GM12878 (cell line): ENCODE measurements around the gene PKD1. TPM values are rescaled to one million over a fixed set of nuclear protein-coding genes. Genes with fewer than 3 reads are reported as not detected.

Experiments
- ATAC-seq: fragments of 200-7000 bp; cut with Tn5 transposase; 3 replicates; pipeline ENCODE4 v1.9.1; 2020; ENCODE audit warnings: mild to moderate bottlenecking, moderate library complexity
- BruUV-seq: library from RNA; stranded (reverse); fragments of 400-500 nt; replicated peaks from 2 replicates; lab custom pipeline; 2021; lab: Mats Ljungman, UMichigan
- CTCF ChIA-PET: fragments of 300-600 bp; sonication (Branson Sonifier 250); formaldehyde crosslinking; extraction: SDS; loops from one replicate; lab custom pipeline; 2021; ENCODE audit warnings: inconsistent platforms; lab: Yijun Ruan, JAX
- POLR2A ChIA-PET: fragments of 350-600 bp; formaldehyde crosslinking; extraction: SDS; loops from one replicate; lab custom pipeline; 2021; ENCODE audit warnings: inconsistent platforms; lab: Charles Lee
- RAD21 ChIA-PET: fragments of 300-600 bp; sonication (Branson Sonifier 250); formaldehyde crosslinking; loops from one replicate; lab custom pipeline; 2023; ENCODE audit warnings: antibody characterized with exemption; ENCODE audit not compliant: unreplicated experiment; lab: Charles Lee
- SMC1A ChIA-PET: fragments of 300-600 bp; sonication (Branson Sonifier 250); formaldehyde crosslinking; loops from one replicate; lab custom pipeline; 2023; ENCODE audit not compliant: unreplicated experiment, uncharacterized antibody; lab: Charles Lee
- DNase-seq: peaks from one replicate; pipeline ENCODE4 v3.0.0-alpha.2; 2011; ENCODE audit warnings: low read depth, low spot score
- FAIRE-seq: peaks from 3 replicates; lab custom pipeline; 2011; peaks lifted over from hg19 to GRCh38; lab: Jason Lieb, UNC
- H2AFZ ChIP-seq: 2 replicates; pipeline ENCODE4 v1.6.0; 2011; ENCODE audit warnings: low read depth, low read length, control low read depth; ENCODE audit not compliant: control insufficient read depth
- H3K27ac ChIP-seq: 2 replicates; pipeline ENCODE4 v1.5.1; 2011; ENCODE audit warnings: control low read depth; ENCODE audit not compliant: control insufficient read depth, insufficient read depth
- H3K27me3 ChIP-seq, 2 experiments: replicated peaks in 1 of 2; 2 replicates each; pipeline versions ENCODE4 v1.6.0 to v1.6.1; 2011; ENCODE audit warnings: low read length in 1 of 2; ENCODE audit not compliant: control insufficient read depth in 2 of 2, insufficient read depth in 2 of 2
- H3K36me3 ChIP-seq, 2 experiments: 2 replicates each; pipeline ENCODE4 v1.5.1; 2011; ENCODE audit warnings: low read length in 1 of 2; ENCODE audit not compliant: control insufficient read depth in 2 of 2, insufficient read depth in 2 of 2
- H3K4me1 ChIP-seq: 2 replicates; pipeline ENCODE4 v1.6.1; 2011; ENCODE audit warnings: mild to moderate bottlenecking, low read length, moderate library complexity, mixed read lengths; ENCODE audit not compliant: control insufficient read depth, insufficient read depth
- H3K4me2 ChIP-seq: 2 replicates; pipeline ENCODE4 v1.6.0; 2011; ENCODE audit warnings: control low read depth; ENCODE audit not compliant: control insufficient read depth, insufficient read depth
- H3K4me3 ChIP-seq: fragments of 200-600 bp; sonication (generic); 2 replicates; pipeline ENCODE4 v1.5.1; 2016
- H3K79me2 ChIP-seq: 2 replicates; pipeline ENCODE4 v1.6.0; 2011; ENCODE audit warnings: low read length; ENCODE audit not compliant: control insufficient read depth, insufficient read depth
- H3K9ac ChIP-seq: 2 replicates; pipeline ENCODE4 v1.8.0; 2011; ENCODE audit warnings: low read length, control low read depth, mixed read lengths; ENCODE audit not compliant: control insufficient read depth, insufficient read depth
- H3K9me3 ChIP-seq: replicated peaks from 3 replicates; pipeline ENCODE4 v1.5.1; 2011; ENCODE audit warnings: mild to moderate bottlenecking, low read length; ENCODE audit not compliant: control insufficient read depth, insufficient read depth
- H4K20me1 ChIP-seq: 2 replicates; pipeline ENCODE4 v1.6.0; 2011; ENCODE audit not compliant: control insufficient read depth, insufficient read depth
- CBX3 ChIP-seq: fragments of 200-600 bp; sonication (generic); IDR thresholded peaks from 2 replicates; pipeline ENCODE4 v1.6.1; 2016; ENCODE audit warnings: low read depth, borderline replicate concordance
- IKZF1 ChIP-seq: fragments of 450-650 bp; conservative IDR thresholded peaks from 2 replicates; pipeline ENCODE4 v1.6.1; 2017; ENCODE audit warnings: antibody characterized with exemption, mild to moderate bottlenecking
- MTA2 ChIP-seq: fragments of 450-650 bp; IDR thresholded peaks from 2 replicates; pipeline ENCODE4 v1.6.1; 2016; ENCODE audit warnings: low read depth, mild to moderate bottlenecking, moderate library complexity
- MYB ChIP-seq: fragments of 150-350 bp; IDR thresholded peaks from 2 replicates; pipeline ENCODE4 v1.6.1; 2014; ENCODE audit warnings: mild to moderate bottlenecking, low read depth, low read length, borderline replicate concordance
- NFYB ChIP-seq: IDR thresholded peaks from 2 replicates; pipeline ENCODE4 v1.6.1; 2011; ENCODE audit warnings: low read depth, mild to moderate bottlenecking, low read length, improper control_type of control experiment, moderate library complexity; ENCODE audit not compliant: insufficient read depth
- POLR2A ChIP-seq: IDR thresholded peaks from 2 replicates; pipeline ENCODE4 v1.6.1; 2011; ENCODE audit warnings: low read depth, mild to moderate bottlenecking, low read length
- RAD51 ChIP-seq: fragments of 450-650 bp; IDR thresholded peaks from 2 replicates; pipeline ENCODE4 v1.6.1; 2016; ENCODE audit warnings: moderate library complexity, mild to moderate bottlenecking, inconsistent platforms
- SRF ChIP-seq, 2 experiments: IDR thresholded peaks; 2 replicates each; pipeline ENCODE4 v1.6.1; 2011; ENCODE audit warnings: low read depth in 2 of 2, low read length in 2 of 2, mild to moderate bottlenecking in 1 of 2, moderate library complexity in 1 of 2
- ZBTB11 ChIP-seq: fragments of 450-650 bp; formaldehyde crosslinking; IDR thresholded peaks from 2 replicates; pipeline ENCODE4 v1.5.0; 2022; ENCODE audit warnings: mild to moderate bottlenecking, missing genetic modification characterization
- ZNF592 ChIP-seq: fragments of 450-650 bp; IDR thresholded peaks from 2 replicates; pipeline ENCODE4 v1.6.1; 2017; ENCODE audit warnings: mild to moderate bottlenecking, moderate library complexity
- ZNF622 ChIP-seq: fragments of 450-650 bp; IDR thresholded peaks from 2 replicates; pipeline ENCODE4 v1.6.1; 2017; ENCODE audit warnings: mild to moderate bottlenecking, inconsistent platforms
- WGBS: methylation state at CpG from one replicate; pipeline ENCODE4 v1.1.6; 2016; ENCODE audit warnings: low lambda C conversion rate; ENCODE audit not compliant: insufficient replicate concordance, insufficient coverage; ENCODE audit errors: missing lambda C conversion rate; 5-methylcytosine and 5-hydroxymethylcytosine counted together
- in situ Hi-C: fragments of 300-500 bp; cut with MboI; formaldehyde crosslinking; loops from 9 replicates; pipeline ENCODE4 v1.14.3; 2018; ENCODE audit warnings: mixed read lengths
- intact Hi-C: fragments of 100-400 bp; cut with micrococcal nuclease; formaldehyde crosslinking; loops from one replicate; pipeline ENCODE4 v1.14.2; 2022; ENCODE audit not compliant: unreplicated experiment
- polyA plus RNA-seq, 11 experiments: library from polyadenylated mRNA; depleted of rRNA in 4 of 11; unstranded in 6 of 11; stranded (reverse) in 5 of 11; fragments of >200 nt; fragmentation: Nextera tagmentation in 4 of 11; fragmentation: Illumina TruSeq in 1 of 11; extraction: Ambion mirVana in 4 of 11; extraction: Trizol in 1 of 11; gene quantifications; 1 replicate in 1 of 11; 2 replicates in 10 of 11; pipeline versions ENCODE4 v1.2.1 to v1.2.3, GENCODE V29; 2011 to 2016; ENCODE audit warnings: inconsistent platforms in 2 of 11, missing spikeins in 2 of 11, low read depth in 1 of 11
- total RNA-seq, 4 experiments: library from RNA; depleted of rRNA in 3 of 4; stranded (reverse); fragments of >200 nt in 3 of 4; fragmentation: Illumina TruSeq in 1 of 4; extraction: Trizol in 1 of 4; gene quantifications; 2 replicates each; pipeline versions ENCODE4 v1.2.1 to v1.2.3, GENCODE V29; 2013 to 2021
- TF ChIP-seq, protein P1 (sequence below): fragments of 450-650 bp; IDR thresholded peaks from 2 replicates; pipeline ENCODE4 v1.6.1; 2018; ENCODE audit warnings: borderline replicate concordance, mild to moderate bottlenecking; ENCODE audit not compliant: partially characterized antibody
- TF ChIP-seq, protein P2 (sequence below): IDR thresholded peaks from 2 replicates; pipeline ENCODE4 v1.6.1; 2011; ENCODE audit warnings: low read depth, mild to moderate bottlenecking, low read length, moderate library complexity, borderline replicate concordance; ENCODE audit errors: extremely low read depth

The PKD1 gene
- total and polyA plus RNA-seq, 10 of the 15 experiments (the other 5 are each of a cell fraction or from before 2014, with no cell fraction given): 0.11 to 62.0 (median 6.1) TPM

DNA sequence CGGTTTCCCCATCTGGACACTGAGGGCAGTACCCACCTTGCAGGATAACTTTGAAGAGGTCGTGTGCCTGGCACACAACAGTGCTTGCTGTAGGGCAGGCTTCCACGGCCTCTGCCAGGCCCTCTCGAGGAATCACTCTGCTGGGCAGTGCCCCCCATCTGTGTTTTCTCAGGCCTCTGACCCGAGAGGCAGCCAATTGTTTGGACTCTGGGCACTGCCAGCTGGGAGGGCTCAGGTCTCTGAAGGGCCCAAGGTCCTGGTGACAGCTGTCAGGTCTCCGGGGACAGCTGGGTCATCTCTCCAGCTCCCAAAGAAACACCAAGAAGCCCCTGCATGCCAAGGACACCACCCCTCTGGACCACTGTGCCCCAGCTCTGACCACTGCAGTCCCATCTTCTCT is 11.7 kb upstream of the PKD1 start:
- SMC1A ChIA-PET: interaction anchor here (1.1 kb wide), 1 partner anchor 105 kb away, joined by 3 read pairs; no protein-coding TSS in a partner anchor
- FAIRE-seq: no peak
- Histone ChIP-seq H3K4me3 (no peak overlapping the region), H3K79me2 (peaks cover 2% of the 10 kb centered on the region), H3K36me3 (peaks cover 0 to 5% of the 10 kb centered on the region in 2 experiments; a peak in 2 of 4 replicates), H2AFZ (no peak overlapping the region), H3K9ac (no peak overlapping the region), H4K20me1 (peaks cover 4% of the 10 kb centered on the region; the same call in 1 of the 2 replicates), H3K27me3 (no peaks in the 10 kb centered on the region), H3K4me1 (peaks cover 30% of the 10 kb centered on the region), H3K4me2 (no peak overlapping the region), H3K27ac (no peak overlapping the region), H3K9me3 (no peaks in the 10 kb centered on the region)
- intact Hi-C loops (no loop called here), in situ Hi-C loops (loop anchor here (10.0 kb wide), 2 partner anchors 63 to 283 kb away; no protein-coding TSS in a partner anchor)
- no TSS peak for BruUV-seq
- CTCF ChIA-PET: interaction anchor here (1.4 to 2.3 kb wide), 4 partner anchors 11 to 143 kb away, joined by 4 to 7 read pairs (median 5); partner anchors contain the start of gene PKD1
- DNase-seq: no peak
- TF ChIP-seq SRF (IDR thresholded peaks at IDR 0.05; ENCODE audit: low read depth in 2 of 2, low read length in 2 of 2): no peak
- TF ChIP-seq, protein P1, sequence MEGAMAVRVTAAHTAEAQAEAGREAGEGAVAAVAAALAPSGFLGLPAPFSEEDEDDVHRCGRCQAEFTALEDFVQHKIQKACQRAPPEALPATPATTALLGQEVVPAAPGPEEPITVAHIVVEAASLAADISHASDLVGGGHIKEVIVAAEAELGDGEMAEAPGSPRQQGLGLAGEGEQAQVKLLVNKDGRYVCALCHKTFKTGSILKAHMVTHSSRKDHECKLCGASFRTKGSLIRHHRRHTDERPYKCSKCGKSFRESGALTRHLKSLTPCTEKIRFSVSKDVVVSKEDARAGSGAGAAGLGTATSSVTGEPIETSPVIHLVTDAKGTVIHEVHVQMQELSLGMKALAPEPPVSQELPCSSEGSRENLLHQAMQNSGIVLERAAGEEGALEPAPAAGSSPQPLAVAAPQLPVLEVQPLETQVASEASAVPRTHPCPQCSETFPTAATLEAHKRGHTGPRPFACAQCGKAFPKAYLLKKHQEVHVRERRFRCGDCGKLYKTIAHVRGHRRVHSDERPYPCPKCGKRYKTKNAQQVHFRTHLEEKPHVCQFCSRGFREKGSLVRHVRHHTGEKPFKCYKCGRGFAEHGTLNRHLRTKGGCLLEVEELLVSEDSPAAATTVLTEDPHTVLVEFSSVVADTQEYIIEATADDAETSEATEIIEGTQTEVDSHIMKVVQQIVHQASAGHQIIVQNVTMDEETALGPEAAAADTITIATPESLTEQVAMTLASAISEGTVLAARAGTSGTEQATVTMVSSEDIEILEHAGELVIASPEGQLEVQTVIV: no peak
- no peak for TF ChIP-seq MYB
- TF ChIP-seq CBX3: no peak
- no peak for TF ChIP-seq IKZF1
- no peak for TF ChIP-seq RAD51
- no peak for TF ChIP-seq ZBTB11 (CRISPR knock-in tag)
- TF ChIP-seq ZNF622: no peak
- TF ChIP-seq MTA2: no peak
- TF ChIP-seq ZNF592: no peak
- TF ChIP-seq, protein P2, sequence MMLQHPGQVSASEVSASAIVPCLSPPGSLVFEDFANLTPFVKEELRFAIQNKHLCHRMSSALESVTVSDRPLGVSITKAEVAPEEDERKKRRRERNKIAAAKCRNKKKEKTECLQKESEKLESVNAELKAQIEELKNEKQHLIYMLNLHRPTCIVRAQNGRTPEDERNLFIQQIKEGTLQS: no peak
- no peak for TF ChIP-seq POLR2A
- no peak for TF ChIP-seq NFYB
- POLR2A ChIA-PET: no interaction called here
- 60% methylated on average over 6 of the region's 6 CpGs for WGBS
- no peak for ATAC-seq
- RAD21 ChIA-PET: interaction anchor here (0.6 kb wide), 1 partner anchor 117 kb away, joined by 3 read pairs; no protein-coding TSS in a partner anchor
